ENCODE data around the gene KL. TPM values are rescaled to one million over a fixed set of nuclear protein-coding genes. Genes with fewer than 3 reads are reported as not detected.
A peak's percentile ranks its signal among the peaks of the same experiment; 100 is the strongest.

Gene KL
- total RNA-seq, 1 experiment from 2014 or later = not detected

GRCh38 chr13:33081666-33082065 lies 65.4 kb downstream of the KL start:
- H3K27me3 Mint-ChIP-seq (ENCODE audit: low read depth) = no peaks in the 10 kb centered on the region
- no peaks in the 10 kb centered on the region for H3K9me3 Mint-ChIP-seq
- no peak overlapping the region for H3K4me3 Mint-ChIP-seq
- POLR2A ChIA-PET = no interaction called here
- DNase-seq (ENCODE audit: low spot score) = no peak
- CTCF ChIA-PET = no interaction called here
- H3K4me1 Mint-ChIP-seq = no peaks in the 10 kb centered on the region
- ATAC-seq = no peak
- TF ChIP-seq SMAD4 (CRISPR knock-in tag; IDR thresholded peaks at IDR 0.05) (no peak), NFE2L1 (CRISPR knock-in tag; IDR thresholded peaks at IDR 0.05) (no peak), IRF1 (CRISPR knock-in tag; IDR thresholded peaks at IDR 0.05) (no peak), JAZF1 (CRISPR knock-in tag; IDR thresholded peaks at IDR 0.05) (no peak)
- TF ChIP-seq, protein P1, sequence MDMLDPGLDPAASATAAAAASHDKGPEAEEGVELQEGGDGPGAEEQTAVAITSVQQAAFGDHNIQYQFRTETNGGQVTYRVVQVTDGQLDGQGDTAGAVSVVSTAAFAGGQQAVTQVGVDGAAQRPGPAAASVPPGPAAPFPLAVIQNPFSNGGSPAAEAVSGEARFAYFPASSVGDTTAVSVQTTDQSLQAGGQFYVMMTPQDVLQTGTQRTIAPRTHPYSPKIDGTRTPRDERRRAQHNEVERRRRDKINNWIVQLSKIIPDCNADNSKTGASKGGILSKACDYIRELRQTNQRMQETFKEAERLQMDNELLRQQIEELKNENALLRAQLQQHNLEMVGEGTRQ (CRISPR knock-in tag; IDR thresholded peaks at IDR 0.05) = no peak
- no peak overlapping the region for H3K27ac Mint-ChIP-seq
- H3K36me3 Mint-ChIP-seq = no peaks in the 10 kb centered on the region

- Mint-ChIP-seq H3K9me3 (no peaks in the 10 kb centered on the region), H3K27me3 (ENCODE audit: low read depth) (no peaks in the 10 kb centered on the region), H3K36me3 (no peaks in the 10 kb centered on the region), H3K27ac (no peak overlapping the region), H3K4me1 (no peaks in the 10 kb centered on the region), H3K4me3 (no peak overlapping the region)
- ChIA-PET POLR2A (no interaction called here), CTCF (no interaction called here)
- DNase-seq (ENCODE audit: low spot score) (no peak), ATAC-seq (no peak)
- no peak for TF ChIP-seq SMAD4 (CRISPR knock-in tag; IDR thresholded peaks at IDR 0.05)
- TF ChIP-seq ATF6 (CRISPR knock-in tag; IDR thresholded peaks at IDR 0.05) = no peak
- TF ChIP-seq ZNF219 (CRISPR knock-in tag; IDR thresholded peaks at IDR 0.05; ENCODE audit: borderline replicate concordance) = no peak
- no peak for TF ChIP-seq MAX (CRISPR knock-in tag; IDR thresholded peaks at IDR 0.05)
- TF ChIP-seq SMAD3 (CRISPR knock-in tag; IDR thresholded peaks at IDR 0.05; ENCODE audit: borderline replicate concordance) = no peak
- TF ChIP-seq FOXJ3 (CRISPR knock-in tag; IDR thresholded peaks at IDR 0.05; ENCODE audit: borderline replicate concordance) = no peak
- 0 out of 2 replicates have a peak, but pooled peaks have one; percentile 57 for TF ChIP-seq ZNF121 (CRISPR knock-in tag; IDR thresholded peaks at IDR 0.05)
These were observed 66.8 kb downstream of the KL start for GRCh38 chr13:33083054-33083453.

DNA sequence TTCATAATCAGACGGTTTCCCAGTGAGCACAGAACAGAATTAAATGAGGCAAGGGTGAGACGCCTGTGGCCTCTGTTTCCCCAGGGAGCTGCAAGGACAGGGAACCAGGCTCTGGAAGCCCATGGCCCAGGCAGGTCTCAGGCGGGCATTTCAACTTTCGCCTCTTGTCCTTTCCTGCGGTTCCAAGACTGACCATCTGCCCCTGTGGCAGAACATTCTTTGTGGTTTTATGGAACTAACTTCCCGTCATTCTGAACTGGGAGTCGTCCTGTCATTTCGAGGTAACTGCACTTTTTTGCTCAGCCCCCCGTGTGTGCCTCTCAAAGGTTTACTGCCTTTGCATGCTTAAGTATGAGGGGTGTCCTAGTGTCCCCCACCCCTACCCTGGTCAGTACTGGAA lies 70.9 kb downstream of the KL start:
- no peak overlapping the region for H3K4me3 Mint-ChIP-seq
- ChIA-PET CTCF (no interaction called here), POLR2A (no interaction called here)
- H3K27me3 Mint-ChIP-seq (ENCODE audit: low read depth) = no peaks in the 10 kb centered on the region
- H3K36me3 Mint-ChIP-seq = no peaks in the 10 kb centered on the region
- ATAC-seq (no peak), DNase-seq (ENCODE audit: low spot score) (no peak)
- H3K9me3 Mint-ChIP-seq = no peaks in the 10 kb centered on the region
- H3K27ac Mint-ChIP-seq = no peak overlapping the region
- peaks cover 22% of the 10 kb centered on the region for H3K4me1 Mint-ChIP-seq
- TF ChIP-seq NFE2L1 (CRISPR knock-in tag; IDR thresholded peaks at IDR 0.05) (no peak), NR3C1 (CRISPR knock-in tag; conservative IDR thresholded peaks at IDR 0.05; ENCODE audit: low read depth) (no peak), ZNF423 (CRISPR knock-in tag; IDR thresholded peaks at IDR 0.05) (no peak), CREB1 (CRISPR knock-in tag; IDR thresholded peaks at IDR 0.05) (no peak)
- TF ChIP-seq, protein P2, sequence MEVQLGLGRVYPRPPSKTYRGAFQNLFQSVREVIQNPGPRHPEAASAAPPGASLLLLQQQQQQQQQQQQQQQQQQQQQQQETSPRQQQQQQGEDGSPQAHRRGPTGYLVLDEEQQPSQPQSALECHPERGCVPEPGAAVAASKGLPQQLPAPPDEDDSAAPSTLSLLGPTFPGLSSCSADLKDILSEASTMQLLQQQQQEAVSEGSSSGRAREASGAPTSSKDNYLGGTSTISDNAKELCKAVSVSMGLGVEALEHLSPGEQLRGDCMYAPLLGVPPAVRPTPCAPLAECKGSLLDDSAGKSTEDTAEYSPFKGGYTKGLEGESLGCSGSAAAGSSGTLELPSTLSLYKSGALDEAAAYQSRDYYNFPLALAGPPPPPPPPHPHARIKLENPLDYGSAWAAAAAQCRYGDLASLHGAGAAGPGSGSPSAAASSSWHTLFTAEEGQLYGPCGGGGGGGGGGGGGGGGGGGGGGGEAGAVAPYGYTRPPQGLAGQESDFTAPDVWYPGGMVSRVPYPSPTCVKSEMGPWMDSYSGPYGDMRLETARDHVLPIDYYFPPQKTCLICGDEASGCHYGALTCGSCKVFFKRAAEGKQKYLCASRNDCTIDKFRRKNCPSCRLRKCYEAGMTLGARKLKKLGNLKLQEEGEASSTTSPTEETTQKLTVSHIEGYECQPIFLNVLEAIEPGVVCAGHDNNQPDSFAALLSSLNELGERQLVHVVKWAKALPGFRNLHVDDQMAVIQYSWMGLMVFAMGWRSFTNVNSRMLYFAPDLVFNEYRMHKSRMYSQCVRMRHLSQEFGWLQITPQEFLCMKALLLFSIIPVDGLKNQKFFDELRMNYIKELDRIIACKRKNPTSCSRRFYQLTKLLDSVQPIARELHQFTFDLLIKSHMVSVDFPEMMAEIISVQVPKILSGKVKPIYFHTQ (CRISPR knock-in tag; IDR thresholded peaks at IDR 0.05) = no peak
